Raji (cell line): ENCODE data around the gene TAS1R1.

Experiments used
- POLR2A ChIP-seq: IDR thresholded peaks from 2 replicates; pipeline ENCODE4 v1.6.1; 2011; ENCODE audit warnings: low read depth, low read length, control low read depth; ENCODE audit not compliant: insufficient read depth

TAS1R1 gene

GRCh38 chr1:6601923-6602668 lies 47.0 kb downstream of the TAS1R1 start:
- TF ChIP-seq POLR2A: no peak

GRCh38 chr1:6602669-6603237 lies 47.6 kb downstream of the TAS1R1 start, which contains the start of gene KLHL21:
Gene KLHL21 (minus strand): TSS chr1:6602869. CDS start chr1:6602817, 52 bp downstream.
- TF ChIP-seq POLR2A: peak; percentile 94

- TF ChIP-seq POLR2A: no peak
These were observed 48.3 kb downstream of the TAS1R1 start for GRCh38 chr1:6603238-6603914.

GRCh38 chr1:6603915-6604558 lies 48.9 kb downstream of the TAS1R1 start:
- TF ChIP-seq POLR2A: no peak

DNA sequence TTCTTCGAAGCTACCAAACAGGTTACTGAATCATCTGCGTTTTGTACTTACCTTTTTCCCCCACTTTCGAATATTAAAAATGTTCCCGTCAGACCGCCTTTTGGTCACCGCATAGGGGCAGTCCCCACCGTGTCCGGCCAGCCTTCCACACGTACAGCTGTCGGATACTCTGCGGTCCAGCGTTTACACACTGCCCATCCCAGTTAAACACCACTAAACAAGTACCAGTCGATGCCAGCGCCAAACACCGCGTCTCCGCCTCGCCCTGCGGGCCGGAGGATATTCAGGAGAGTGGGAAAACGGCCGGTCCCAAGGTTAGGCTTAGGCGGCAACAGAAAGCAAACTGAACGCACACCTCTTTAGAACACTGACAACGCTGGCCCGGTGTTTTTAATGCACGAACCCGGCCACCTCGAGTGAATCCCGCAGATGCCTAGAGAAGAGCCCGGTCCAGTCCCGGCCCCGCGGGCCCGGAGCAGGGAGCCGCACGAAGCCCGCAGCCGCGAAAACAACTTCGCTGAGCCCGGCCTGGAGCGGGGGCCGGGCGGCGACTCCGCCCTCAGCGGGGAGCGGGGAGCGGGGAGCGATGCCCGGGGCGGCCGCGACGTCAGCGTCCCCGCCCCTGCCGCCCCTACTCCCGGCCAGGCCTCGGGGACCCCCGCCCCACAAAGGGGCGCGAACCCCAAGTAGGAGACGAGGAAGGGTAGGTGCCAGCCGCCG lies 57.7 kb downstream of the TAS1R1 start:
- TF ChIP-seq POLR2A: no peak

GRCh38 chr1:6613361-6614018 lies 58.4 kb downstream of the TAS1R1 start, which contains the start of gene PHF13:
Gene PHF13 (plus strand): TSS chr1:6613731. CDS start chr1:6614067, 336 bp downstream.
- TF ChIP-seq POLR2A: peak; percentile 56

GRCh38 chr1:6614019-6614928 lies 59.2 kb downstream of the TAS1R1 start:
- no peak for TF ChIP-seq POLR2A

- no peak for TF ChIP-seq POLR2A
These were observed 60.0 kb downstream of the TAS1R1 start for GRCh38 chr1:6614929-6615785.

- TF ChIP-seq POLR2A: no peak
These were observed 63.9 kb downstream of the TAS1R1 start for GRCh38 chr1:6619045-6619444.

- TF ChIP-seq POLR2A: no peak
These were observed 66.6 kb downstream of the TAS1R1 start for GRCh38 chr1:6621429-6622391.

GRCh38 chr1:6622396-6623152 lies 67.5 kb downstream of the TAS1R1 start:
- TF ChIP-seq POLR2A: no peak
